HG03521 (cell line): Measurements from ENCODE around the gene CCDC63.

Experiments used
- ATAC-seq: cut with Tn5 transposase; IDR thresholded peaks from one replicate; pipeline ENCODE4 v1.9.1; 2021; ENCODE audit warnings: mild to moderate bottlenecking, moderate library complexity; ENCODE audit not compliant: unreplicated experiment

CCDC63 gene

GRCh38 chr12:110920324-110920910 lies 73.6 kb downstream of the CCDC63 start, which contains the start of gene MYL2:
MYL2 (minus strand) TSS chr12:110920579; CDS start chr12:110920529, 50 bp downstream.
- no peak for ATAC-seq

- ATAC-seq = no peak
These were observed 74.5 kb downstream of the CCDC63 start for GRCh38 chr12:110921262-110921661.

- no peak for ATAC-seq
These were observed 75.9 kb downstream of the CCDC63 start for GRCh38 chr12:110922652-110923051.

GRCh38 chr12:110923192-110923591 lies 76.4 kb downstream of the CCDC63 start:
- ATAC-seq = no peak

GRCh38 chr12:110923692-110924334 lies 77.0 kb downstream of the CCDC63 start:
- ATAC-seq = no peak

GRCh38 chr12:110927546-110927945 lies 80.8 kb downstream of the CCDC63 start:
- ATAC-seq = no peak

- no peak for ATAC-seq
These were observed 81.9 kb downstream of the CCDC63 start for GRCh38 chr12:110928700-110929099.

GRCh38 chr12:110929818-110930217 lies 83.0 kb downstream of the CCDC63 start:
- ATAC-seq = no peak

- no peak for ATAC-seq
These were observed 83.8 kb downstream of the CCDC63 start for GRCh38 chr12:110930348-110931314.

- no peak for ATAC-seq
These were observed 84.5 kb downstream of the CCDC63 start for GRCh38 chr12:110931315-110931728.

- no peak for ATAC-seq
These were observed 85.3 kb downstream of the CCDC63 start for GRCh38 chr12:110932046-110932445.

GRCh38 chr12:110933326-110933974 lies 86.7 kb downstream of the CCDC63 start:
- ATAC-seq = no peak

- ATAC-seq = no peak
These were observed 87.5 kb downstream of the CCDC63 start for GRCh38 chr12:110934093-110934852.

- ATAC-seq = no peak
These were observed 88.8 kb downstream of the CCDC63 start for GRCh38 chr12:110935588-110935987.

GRCh38 chr12:110936367-110937103 lies 89.7 kb downstream of the CCDC63 start:
- ATAC-seq = no peak

GRCh38 chr12:110937104-110937641 lies 90.4 kb downstream of the CCDC63 start:
- no peak for ATAC-seq

GRCh38 chr12:110940296-110940695 lies 93.5 kb downstream of the CCDC63 start:
- no peak for ATAC-seq

GRCh38 chr12:110940933-110941332 lies 94.1 kb downstream of the CCDC63 start:
- no peak for ATAC-seq

- ATAC-seq = no peak
These were observed 94.6 kb downstream of the CCDC63 start for GRCh38 chr12:110941391-110941790.
